Left lung (tissue), 10 donors: Measurements from ENCODE around the gene MYBPH. TPM values are rescaled to one million over a fixed set of nuclear protein-coding genes. Genes with fewer than 3 reads are reported as not detected.

ENCODE experiments used
- ATAC-seq: fragments of 200-7000 bp; cut with Tn5 transposase; one replicate; pipeline ENCODE4 v1.9.1; 2020; ENCODE audit warnings: moderate library complexity
- DNase-seq, 4 donors: peaks; one replicate each; pipeline ENCODE4 v3.0.0-alpha.2; 2013 to 2020
- H3K27ac ChIP-seq, 2 donors: fragments of 200-600 bp; sonication (generic) in 1 of 2; one replicate each; pipeline versions ENCODE4 v1.5.0 to v1.8.0; 2020 to 2021
- H3K27me3 ChIP-seq, 2 donors: fragments of 200-600 bp; sonication (generic) in 1 of 2; one replicate each; pipeline versions ENCODE4 v1.5.0 to v1.8.0; 2020 to 2021
- H3K36me3 ChIP-seq, 2 donors: fragments of 200-600 bp; sonication (generic) in 1 of 2; one replicate each; pipeline versions ENCODE4 v1.5.0 to v1.8.0; 2020 to 2021
- H3K4me1 ChIP-seq, 2 donors: fragments of 200-600 bp; one replicate each; pipeline ENCODE4 v1.8.0; 2021
- H3K4me3 ChIP-seq, 2 donors: fragments of 200-600 bp; sonication (generic) in 1 of 2; one replicate each; pipeline versions ENCODE4 v1.5.0 to v1.8.0; 2020 to 2021; ENCODE audit warnings: mild to moderate bottlenecking in 1 of 2
- H3K9me3 ChIP-seq, 2 donors: fragments of 200-600 bp; sonication (generic) in 1 of 2; one replicate each; pipeline versions ENCODE4 v1.5.0 to v1.8.0; 2020 to 2021
- intact Hi-C, 2 donors: fragments of 100-400 bp; cut with DNase I; formaldehyde crosslinking; loops; one replicate each; pipeline versions ENCODE4 v1.11.2 to v1.14.2; 2022
- polyA plus RNA-seq, 6 donors: library from polyadenylated mRNA; unstranded; fragments of 120-200 nt; gene quantifications; one replicate each; pipeline ENCODE4 v1.2.1, GENCODE V29; 2013; ENCODE audit not compliant: insufficient read length in 6 of 6
- total RNA-seq, 2 donors: library from RNA; stranded (reverse); fragmentation: NEBNext Ultra II Directional; extraction: Animal tissue kit (Norgen Biotek cat#: 25700); gene quantifications; one replicate each; pipeline ENCODE4 v1.2.1, GENCODE V29; 2021
- TF ChIP-seq, protein P1 (sequence below), 2 donors: fragments of 200-600 bp; sonication (generic) in 1 of 2; IDR thresholded peaks; one replicate each; pipeline versions ENCODE4 v1.5.0 to v1.8.0; 2021; ENCODE audit warnings: antibody characterized with exemption in 2 of 2
- donor health status: DM: no; HTN: yes; CAD: no.
- donor health status: DM: no; HTN: no; CAD: no.

Gene MYBPH
- total and polyA plus RNA-seq, 8 donors = 0.07 to 1.3 (median 0.34) TPM; not detected in 4

DNA sequence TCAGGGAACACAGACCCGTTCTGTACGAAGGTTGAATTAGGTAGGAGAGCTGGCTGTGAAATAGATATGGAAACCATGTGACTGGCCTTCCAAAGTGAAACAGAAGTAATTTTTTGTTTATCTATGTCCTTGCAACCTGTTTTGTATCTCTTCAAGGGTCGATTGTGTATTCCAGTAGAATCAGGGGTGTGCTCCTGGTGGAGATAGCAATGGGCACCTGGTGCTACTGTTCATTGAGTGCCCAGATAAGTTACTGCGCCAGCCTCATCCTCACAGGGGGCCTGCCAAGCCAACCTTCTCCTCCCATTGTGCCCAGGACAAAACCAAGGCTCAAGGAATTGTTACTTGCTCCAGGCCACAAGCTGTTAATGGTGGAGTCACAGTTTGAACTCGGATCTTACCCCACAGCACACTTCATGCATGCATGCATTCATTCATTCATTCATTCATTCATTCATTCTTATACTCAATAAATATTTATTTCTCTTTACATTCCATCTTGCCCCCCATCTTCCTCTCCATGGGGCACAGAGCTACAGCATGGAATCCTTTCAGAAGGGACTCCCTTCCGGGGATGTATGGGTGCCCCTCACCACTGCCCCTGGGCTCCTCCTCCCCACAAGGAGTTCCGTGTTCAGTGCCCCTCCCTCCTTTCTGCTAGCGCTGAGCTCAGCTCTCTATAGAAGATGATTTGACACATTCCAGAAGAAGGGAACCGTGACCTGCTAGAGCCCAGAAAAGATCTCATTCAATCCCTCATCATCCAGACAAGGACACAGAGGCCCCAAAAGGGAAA lies 24.1 kb downstream of the MYBPH start:
- Histone ChIP-seq H3K27ac (no peak overlapping the region), H3K4me3 (no peak overlapping the region), H3K27me3 (peaks cover 0 to 5% of the 10 kb centered on the region in 2 donors), H3K36me3 (no peaks in the 10 kb centered on the region), H3K9me3 (no peaks in the 10 kb centered on the region), H3K4me1 (peaks cover 7 to 13% of the 10 kb centered on the region in 2 donors)
- TF ChIP-seq, protein P1, sequence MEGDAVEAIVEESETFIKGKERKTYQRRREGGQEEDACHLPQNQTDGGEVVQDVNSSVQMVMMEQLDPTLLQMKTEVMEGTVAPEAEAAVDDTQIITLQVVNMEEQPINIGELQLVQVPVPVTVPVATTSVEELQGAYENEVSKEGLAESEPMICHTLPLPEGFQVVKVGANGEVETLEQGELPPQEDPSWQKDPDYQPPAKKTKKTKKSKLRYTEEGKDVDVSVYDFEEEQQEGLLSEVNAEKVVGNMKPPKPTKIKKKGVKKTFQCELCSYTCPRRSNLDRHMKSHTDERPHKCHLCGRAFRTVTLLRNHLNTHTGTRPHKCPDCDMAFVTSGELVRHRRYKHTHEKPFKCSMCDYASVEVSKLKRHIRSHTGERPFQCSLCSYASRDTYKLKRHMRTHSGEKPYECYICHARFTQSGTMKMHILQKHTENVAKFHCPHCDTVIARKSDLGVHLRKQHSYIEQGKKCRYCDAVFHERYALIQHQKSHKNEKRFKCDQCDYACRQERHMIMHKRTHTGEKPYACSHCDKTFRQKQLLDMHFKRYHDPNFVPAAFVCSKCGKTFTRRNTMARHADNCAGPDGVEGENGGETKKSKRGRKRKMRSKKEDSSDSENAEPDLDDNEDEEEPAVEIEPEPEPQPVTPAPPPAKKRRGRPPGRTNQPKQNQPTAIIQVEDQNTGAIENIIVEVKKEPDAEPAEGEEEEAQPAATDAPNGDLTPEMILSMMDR (IDR thresholded peaks at IDR 0.05) = no peak
- intact Hi-C loops = no loop called here
- no peak for DNase-seq
- no peak for ATAC-seq

DNA sequence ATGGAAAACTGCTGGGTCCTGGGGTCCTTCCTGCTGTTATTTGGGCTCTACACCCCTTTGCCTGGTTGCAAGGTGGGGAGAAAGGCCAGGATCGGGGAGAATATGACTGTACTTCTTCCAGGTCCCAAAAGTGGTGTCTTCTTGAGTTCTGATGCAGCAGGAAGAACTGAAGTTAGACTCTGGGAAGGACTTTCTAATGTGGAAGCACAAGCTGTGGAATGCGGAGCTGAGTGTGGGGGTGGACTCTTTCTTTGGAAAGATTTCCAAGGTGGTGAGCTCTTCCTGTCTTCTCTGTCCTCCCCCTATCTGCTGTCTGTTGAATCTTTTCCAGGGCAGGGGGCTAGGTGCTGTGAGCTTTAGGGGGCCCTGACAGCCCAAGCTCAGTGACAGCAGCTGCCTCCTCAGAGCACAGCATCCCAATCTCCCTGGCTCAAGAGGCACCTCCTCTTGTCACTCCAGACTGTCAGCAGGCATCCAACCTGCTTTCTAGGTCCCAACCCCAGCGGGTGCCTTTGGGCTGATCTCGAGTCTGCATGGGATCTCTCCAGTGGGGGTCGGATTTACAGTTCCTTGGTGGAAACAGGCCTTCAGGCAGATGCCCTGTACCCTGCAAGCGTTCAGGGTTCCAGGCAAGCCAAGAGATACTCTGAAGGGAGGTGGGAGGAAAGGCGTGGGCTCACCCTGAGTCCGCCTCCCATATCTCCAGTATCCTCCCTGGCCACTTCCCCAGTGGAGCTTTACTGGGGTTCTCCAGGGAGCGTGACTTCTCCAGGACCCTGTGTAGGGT lies 24.9 kb downstream of the MYBPH start:
- H3K27me3 ChIP-seq = peaks cover 0 to 5% of the 10 kb centered on the region in 2 donors
- peaks cover 7 to 13% of the 10 kb centered on the region in 2 donors for H3K4me1 ChIP-seq
- no peak for ATAC-seq
- TF ChIP-seq, protein P1 (IDR thresholded peaks at IDR 0.05) = no peak
- no peak overlapping the region for H3K4me3 ChIP-seq
- H3K27ac ChIP-seq = no peak overlapping the region
- DNase-seq = no peak
- intact Hi-C loops = no loop called here
- no peaks in the 10 kb centered on the region for H3K9me3 ChIP-seq
- H3K36me3 ChIP-seq = no peaks in the 10 kb centered on the region

DNA sequence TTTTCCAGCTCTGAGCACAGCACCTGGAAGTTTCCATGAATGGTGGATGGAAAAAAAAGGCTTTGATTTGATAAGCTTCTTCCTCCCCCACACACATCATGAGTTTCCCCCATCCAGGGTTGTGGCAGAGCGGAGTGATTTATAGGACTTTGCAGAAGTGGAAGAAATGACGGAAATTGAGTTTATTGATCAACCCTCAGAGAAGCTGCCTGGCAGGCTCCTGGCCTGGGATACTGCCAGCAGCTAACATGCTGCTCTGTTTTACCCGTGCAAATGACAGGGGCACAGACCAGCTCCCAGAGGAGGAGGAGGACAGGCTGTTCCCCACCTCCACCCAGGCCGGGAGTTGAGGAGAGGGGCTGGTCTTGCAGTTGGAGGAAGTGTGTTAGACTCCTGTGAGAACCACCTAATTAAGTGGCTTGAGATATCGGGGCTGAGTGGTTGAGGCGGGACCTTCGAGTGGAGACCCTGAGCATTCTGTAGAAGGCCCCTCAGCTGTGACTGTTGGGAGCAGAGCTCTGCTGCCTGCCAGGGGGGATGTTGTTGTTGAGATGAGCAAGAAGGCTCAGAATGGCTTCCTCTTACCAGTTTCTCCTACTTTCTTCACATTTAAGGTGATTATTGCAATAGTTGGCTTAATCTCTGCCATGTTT lies 26.3 kb downstream of the MYBPH start:
- no peaks in the 10 kb centered on the region for H3K36me3 ChIP-seq
- H3K9me3 ChIP-seq = no peaks in the 10 kb centered on the region
- H3K4me1 ChIP-seq = peaks cover 7 to 9% of the 10 kb centered on the region in 2 donors
- ATAC-seq (no peak), DNase-seq (no peak)
- no peak overlapping the region for H3K4me3 ChIP-seq
- intact Hi-C loops = no loop called here
- TF ChIP-seq, protein P1 (IDR thresholded peaks at IDR 0.05) = no peak
- H3K27ac ChIP-seq = no peak overlapping the region
- peaks cover 0 to under 1% of the 10 kb centered on the region in 2 donors for H3K27me3 ChIP-seq

DNA sequence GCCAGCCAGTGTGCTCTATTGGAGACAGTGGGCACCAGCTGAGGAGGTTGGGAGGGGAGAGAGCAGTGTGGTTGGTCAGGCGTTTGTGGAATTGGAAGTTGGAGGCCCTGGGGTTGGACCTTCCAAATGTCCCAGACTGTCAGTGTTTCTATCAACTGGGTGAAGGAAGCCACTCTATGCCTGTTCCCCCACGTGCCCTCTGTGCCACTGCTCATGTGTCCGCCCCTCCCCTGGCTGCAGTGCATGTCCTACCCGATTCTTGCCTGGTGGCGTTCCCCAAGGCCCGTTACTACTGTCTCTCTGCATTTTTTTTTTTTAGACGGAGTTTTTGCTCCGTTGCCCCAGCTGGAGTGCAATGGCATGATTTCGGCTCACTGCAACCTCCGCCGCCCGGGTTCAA lies 27.0 kb downstream of the MYBPH start:
- no peak for DNase-seq
- no peak overlapping the region for H3K27ac ChIP-seq
- H3K9me3 ChIP-seq = no peaks in the 10 kb centered on the region
- peaks cover 2% of the 10 kb centered on the region in 2 donors for H3K4me1 ChIP-seq
- TF ChIP-seq, protein P1 (IDR thresholded peaks at IDR 0.05) = no peak
- intact Hi-C loops = no loop called here
- H3K4me3 ChIP-seq = no peak overlapping the region
- no peaks in the 10 kb centered on the region for H3K27me3 ChIP-seq
- H3K36me3 ChIP-seq = no peaks in the 10 kb centered on the region
- ATAC-seq = no peak

DNA sequence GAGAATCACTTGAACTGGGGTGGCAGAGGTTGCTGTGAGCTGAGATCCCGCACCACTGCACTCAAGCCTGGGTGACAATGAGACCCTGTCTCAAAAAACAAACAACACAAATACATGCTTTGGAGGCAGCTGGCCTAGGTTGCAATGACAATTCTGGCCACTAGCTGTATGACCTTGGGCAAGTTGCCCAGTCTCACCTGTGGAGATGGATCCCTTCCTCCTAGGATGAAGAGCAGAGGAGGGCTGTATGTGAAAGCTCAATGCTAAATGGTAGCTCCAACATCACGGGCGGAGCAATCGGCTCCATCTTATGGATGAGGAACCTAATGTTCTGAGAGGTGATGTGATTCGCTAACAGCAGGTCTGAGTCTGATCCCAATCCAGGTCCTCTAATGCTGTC lies 27.5 kb downstream of the MYBPH start:
- TF ChIP-seq, protein P1 (IDR thresholded peaks at IDR 0.05) = peak in 1 of 2 donors; percentile 23
- intact Hi-C loops = no loop called here
- no peak for ATAC-seq

More for the DNA sequence above, 27.5 kb downstream of the MYBPH start:
- Histone ChIP-seq H3K9me3 (no peaks in the 10 kb centered on the region), H3K4me3 (no peak overlapping the region), H3K36me3 (no peaks in the 10 kb centered on the region), H3K27me3 (no peaks in the 10 kb centered on the region), H3K4me1 (no peaks in the 10 kb centered on the region), H3K27ac (no peak overlapping the region)
- no peak for DNase-seq
